GM18909 (cell line): ENCODE data around the gene SLC6A18.
"Not testable (repeated sequence)": the region's sequence is repeated elsewhere in the genome, so short reads cannot be mapped to it uniquely, and the experiment has no call there.

Source experiments
- ATAC-seq: cut with Tn5 transposase; IDR thresholded peaks from one replicate; pipeline ENCODE4 v1.9.1; 2021; ENCODE audit warnings: mild to moderate bottlenecking; ENCODE audit not compliant: unreplicated experiment, poor library complexity

Gene SLC6A18

GRCh38 chr5:1283729-1284041 lies 58.5 kb downstream of the SLC6A18 start:
- ATAC-seq = not testable (repeated sequence)

DNA sequence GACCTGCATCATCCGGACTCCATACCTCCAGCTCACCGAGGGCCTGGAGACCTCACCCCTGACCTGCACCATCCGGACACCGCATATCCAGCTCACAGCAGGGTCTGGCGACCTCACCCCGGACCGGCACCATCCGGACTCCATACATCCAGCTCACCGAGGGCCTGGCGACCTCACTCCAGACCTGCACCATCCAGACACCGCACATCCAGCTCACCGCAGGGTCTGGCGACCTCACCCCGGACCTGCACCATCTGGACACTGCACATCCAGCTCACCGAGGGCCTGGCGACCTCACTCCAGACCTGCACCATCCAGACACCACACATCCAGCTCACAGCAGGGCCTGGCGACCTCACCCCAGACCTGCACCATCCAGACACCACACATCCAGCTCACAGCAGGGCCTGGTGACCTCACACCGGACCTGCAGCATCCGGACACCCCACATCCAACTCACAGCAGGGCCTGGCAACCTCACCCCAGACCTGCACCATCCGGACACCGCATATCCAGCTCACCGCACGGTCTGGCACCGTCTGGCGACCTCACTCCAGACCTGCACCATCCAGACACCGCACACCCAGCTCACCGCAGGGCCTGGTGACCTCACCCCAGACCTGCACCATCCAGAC lies 59.3 kb downstream of the SLC6A18 start:
- ATAC-seq = not testable (repeated sequence)

GRCh38 chr5:1285141-1285540 lies 60.0 kb downstream of the SLC6A18 start:
- no peak for ATAC-seq

- ATAC-seq = no peak
These were observed 60.7 kb downstream of the SLC6A18 start for GRCh38 chr5:1285883-1286291.

GRCh38 chr5:1288439-1289335 lies 63.5 kb downstream of the SLC6A18 start:
- ATAC-seq = no peak

GRCh38 chr5:1289559-1289958 lies 64.4 kb downstream of the SLC6A18 start:
- ATAC-seq = not testable (repeated sequence)

GRCh38 chr5:1290956-1291355 lies 65.8 kb downstream of the SLC6A18 start:
- not testable (repeated sequence) for ATAC-seq

- no peak for ATAC-seq
These were observed 66.5 kb downstream of the SLC6A18 start for GRCh38 chr5:1291611-1292080.

DNA sequence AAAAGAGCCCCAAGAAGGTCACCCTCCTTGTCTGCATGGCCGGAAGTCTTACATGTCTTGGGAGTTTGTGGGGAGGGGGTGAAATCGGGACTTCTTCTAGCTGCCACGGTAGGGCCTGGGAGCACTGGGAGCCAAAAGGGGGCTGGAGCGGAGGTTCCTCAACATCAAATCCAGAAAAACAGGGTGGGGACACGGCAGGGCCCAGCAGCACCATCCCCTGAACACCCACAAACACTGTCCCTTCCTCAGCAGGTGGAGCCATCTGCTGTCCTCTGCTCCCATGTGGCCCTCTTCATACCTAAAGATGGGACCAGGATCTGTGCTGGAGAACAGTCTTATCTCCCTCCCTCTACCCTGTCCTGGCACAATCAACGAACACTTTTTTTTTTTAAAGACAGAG lies 67.0 kb downstream of the SLC6A18 start:
- ATAC-seq = no peak

DNA sequence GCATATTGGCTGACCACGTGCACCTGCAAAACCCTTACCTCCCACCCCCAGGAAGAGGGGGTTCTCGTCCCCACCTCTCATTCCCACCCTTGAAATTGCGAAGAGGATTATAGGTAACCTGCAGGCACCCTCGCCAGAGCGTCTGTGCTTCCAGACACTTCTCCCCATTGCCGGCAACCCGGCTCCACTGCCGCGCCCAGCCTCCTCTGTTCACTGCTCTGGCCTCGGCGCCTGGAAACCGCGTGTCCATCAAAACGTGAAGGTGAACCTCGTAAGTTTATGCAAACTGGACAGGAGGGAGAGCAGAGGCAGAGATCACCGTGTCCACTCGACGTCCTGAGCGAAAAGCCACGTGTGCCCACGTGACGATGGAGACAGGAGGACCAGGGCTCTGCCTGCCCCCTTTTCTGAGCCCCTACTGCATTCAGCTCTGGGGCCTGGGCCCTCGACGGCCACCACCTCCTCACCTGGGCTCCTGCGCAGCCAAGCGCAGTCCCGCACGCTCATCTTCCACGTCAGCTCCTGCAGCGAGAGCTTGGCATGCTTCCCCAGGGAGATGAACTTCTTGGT lies 67.8 kb downstream of the SLC6A18 start:
- ATAC-seq = no peak

DNA sequence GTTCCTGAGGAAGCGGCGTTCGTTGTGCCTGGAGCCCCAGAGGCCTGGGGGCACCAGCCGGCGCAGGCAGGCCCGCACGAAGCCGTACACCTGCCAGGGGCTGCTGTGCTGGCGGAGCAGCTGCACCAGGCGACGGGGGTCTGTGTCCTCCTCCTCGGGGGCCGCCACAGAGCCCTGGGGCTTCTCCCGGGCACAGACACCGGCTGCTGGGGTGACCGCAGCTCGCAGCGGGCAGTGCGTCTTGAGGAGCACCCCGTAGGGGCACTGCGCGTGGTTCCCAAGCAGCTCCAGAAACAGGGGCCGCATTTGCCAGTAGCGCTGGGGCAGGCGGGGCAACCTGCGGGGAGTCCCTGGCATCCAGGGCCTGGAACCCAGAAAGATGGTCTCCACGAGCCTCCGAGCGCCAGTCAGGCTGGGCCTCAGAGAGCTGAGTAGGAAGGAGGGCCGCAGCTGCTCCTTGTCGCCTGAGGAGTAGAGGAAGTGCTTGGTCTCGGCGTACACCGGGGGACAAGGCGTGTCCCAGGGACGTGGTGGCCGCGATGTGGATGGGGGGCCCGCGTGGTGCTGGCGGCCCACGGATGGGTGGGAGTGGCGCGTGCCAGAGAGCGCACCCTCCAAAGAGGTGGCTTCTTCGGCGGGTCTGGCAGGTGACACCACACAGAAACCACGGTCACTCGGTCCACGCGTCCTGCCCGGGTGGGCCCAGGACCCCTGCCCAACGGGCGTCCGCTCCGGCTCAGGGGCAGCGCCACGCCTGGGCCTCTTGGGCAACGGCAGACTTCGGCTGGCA lies 68.4 kb downstream of the SLC6A18 start:
- no peak for ATAC-seq

GRCh38 chr5:1294206-1294834 lies 69.1 kb downstream of the SLC6A18 start:
- no peak for ATAC-seq

GRCh38 chr5:1294835-1295649 lies 69.9 kb downstream of the SLC6A18 start, which contains the start of gene TERT:
TERT (minus strand) TSS chr5:1295068; CDS start chr5:1294989, 79 bp downstream.
- ATAC-seq = no peak

- no peak for ATAC-seq
These were observed 70.5 kb downstream of the SLC6A18 start for GRCh38 chr5:1295650-1296037.
